SHP77 treated with DMSO at 0.1 percent for 48 hours (cell line): ENCODE measurements around the gene TCHHL1.
"Not testable (repeated sequence)": the region's sequence is repeated elsewhere in the genome, so short reads cannot be mapped to it uniquely, and the experiment has no call there.

Experiments used
- DNase-seq: peaks from one replicate; lab custom pipeline; 2025; lab: John Stamatoyannopoulos, UW

The TCHHL1 gene

GRCh38 chr1:152086760-152087159 is 2.1 kb downstream of the TCHHL1 start:
- no peak for DNase-seq

- DNase-seq = no peak
Measured at GRCh38 chr1:152084853-152085252, 4.0 kb downstream of the TCHHL1 start.

- not testable (repeated sequence) for DNase-seq
Measured at GRCh38 chr1:152081026-152081425, 7.8 kb downstream of the TCHHL1 start.

GRCh38 chr1:152080494-152080893 is 8.4 kb downstream of the TCHHL1 start:
- not testable (repeated sequence) for DNase-seq

- no peak for DNase-seq
Measured at GRCh38 chr1:152078831-152079441, 9.9 kb downstream of the TCHHL1 start.

- DNase-seq = no peak
Measured at GRCh38 chr1:152072311-152072710, 16.6 kb downstream of the TCHHL1 start.

- DNase-seq = no peak
Measured at GRCh38 chr1:152071123-152071522, 17.7 kb downstream of the TCHHL1 start.

- DNase-seq = no peak
Measured at GRCh38 chr1:152067929-152068328, 20.9 kb downstream of the TCHHL1 start.

GRCh38 chr1:152067150-152067549 is 21.7 kb downstream of the TCHHL1 start:
- DNase-seq = no peak

- no peak for DNase-seq
Measured at GRCh38 chr1:152061952-152062351, 26.9 kb downstream of the TCHHL1 start.

- peak; percentile 86 for DNase-seq
Measured at GRCh38 chr1:152053375-152053774, 35.5 kb downstream of the TCHHL1 start.

GRCh38 chr1:152052606-152053005 is 36.3 kb downstream of the TCHHL1 start:
- peak; percentile 87 for DNase-seq

- DNase-seq = no peak
Measured at GRCh38 chr1:152050886-152051675, 37.8 kb downstream of the TCHHL1 start.

- DNase-seq = no peak
Measured at GRCh38 chr1:152049291-152050083, 39.4 kb downstream of the TCHHL1 start.

- DNase-seq = peak; percentile 87
Measured at GRCh38 chr1:152048416-152049009, 40.4 kb downstream of the TCHHL1 start.

GRCh38 chr1:152047730-152048415 is 41.0 kb downstream of the TCHHL1 start:
- peak; percentile 96 for DNase-seq

- no peak for DNase-seq
Measured at GRCh38 chr1:152047413-152047729, 41.5 kb downstream of the TCHHL1 start.

GRCh38 chr1:152044386-152044785 is 44.5 kb downstream of the TCHHL1 start:
- no peak for DNase-seq

- DNase-seq = no peak
Measured at GRCh38 chr1:152043870-152044269, 45.0 kb downstream of the TCHHL1 start.

- DNase-seq = no peak
Measured at GRCh38 chr1:152042030-152042429, 46.8 kb downstream of the TCHHL1 start.

GRCh38 chr1:152039886-152040285 is 49.0 kb downstream of the TCHHL1 start:
- DNase-seq = no peak

- DNase-seq = no peak
Measured at GRCh38 chr1:152039461-152039860, 49.4 kb downstream of the TCHHL1 start.
